ENCODE results near the gene OR7A5. TPM values are rescaled to one million over a fixed set of nuclear protein-coding genes. Genes with fewer than 3 reads are reported as not detected.
A peak's percentile ranks its signal among the peaks of the same experiment; 100 is the strongest.

The OR7A5 gene
- not detected for total RNA-seq
- under 1 TPM; 0.01 TPM for polyA plus RNA-seq
- long read RNA-seq, donor 1 = 0 reads
- long read RNA-seq, donor 2 = 0 reads

GRCh38 chr19:14835011-14835410 is at the start of gene OR7A5, which contains the start of gene OR7C1:
Gene OR7A5, minus strand, starts transcription at chr19:14835185. Its CDS starts 6,944 bp downstream, at chr19:14828241.
Gene OR7C1, minus strand, starts transcription at chr19:14835185. Its CDS starts 35,049 bp downstream, at chr19:14800136.
- peak in 1 of 4 donors; percentile 47 for ATAC-seq
- no peaks in the 10 kb centered on the region for H3K4me1 ChIP-seq
- H3K27me3 ChIP-seq (ENCODE audit: insufficient read depth in 3 of 3, low read length in 2 of 3) = no peaks in the 10 kb centered on the region
- no peak within 1 kb of the TSS for H3K4me3 ChIP-seq
- no peaks in the 10 kb centered on the region for H3K9me3 ChIP-seq
- TF ChIP-seq, protein P1, sequence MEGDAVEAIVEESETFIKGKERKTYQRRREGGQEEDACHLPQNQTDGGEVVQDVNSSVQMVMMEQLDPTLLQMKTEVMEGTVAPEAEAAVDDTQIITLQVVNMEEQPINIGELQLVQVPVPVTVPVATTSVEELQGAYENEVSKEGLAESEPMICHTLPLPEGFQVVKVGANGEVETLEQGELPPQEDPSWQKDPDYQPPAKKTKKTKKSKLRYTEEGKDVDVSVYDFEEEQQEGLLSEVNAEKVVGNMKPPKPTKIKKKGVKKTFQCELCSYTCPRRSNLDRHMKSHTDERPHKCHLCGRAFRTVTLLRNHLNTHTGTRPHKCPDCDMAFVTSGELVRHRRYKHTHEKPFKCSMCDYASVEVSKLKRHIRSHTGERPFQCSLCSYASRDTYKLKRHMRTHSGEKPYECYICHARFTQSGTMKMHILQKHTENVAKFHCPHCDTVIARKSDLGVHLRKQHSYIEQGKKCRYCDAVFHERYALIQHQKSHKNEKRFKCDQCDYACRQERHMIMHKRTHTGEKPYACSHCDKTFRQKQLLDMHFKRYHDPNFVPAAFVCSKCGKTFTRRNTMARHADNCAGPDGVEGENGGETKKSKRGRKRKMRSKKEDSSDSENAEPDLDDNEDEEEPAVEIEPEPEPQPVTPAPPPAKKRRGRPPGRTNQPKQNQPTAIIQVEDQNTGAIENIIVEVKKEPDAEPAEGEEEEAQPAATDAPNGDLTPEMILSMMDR (IDR thresholded peaks at IDR 0.05) = no peak
- H3K27ac ChIP-seq = no peak within 1 kb of the TSS
- no peaks in the 10 kb centered on the region for H3K36me3 ChIP-seq (ENCODE audit: insufficient read depth in 1 of 2, low read depth in 1 of 2)
- no peak for DNase-seq
- intact Hi-C loops (cut with DNase I) = no loop called here
- WGBS, 3 donors = 6 to 9% (median 9%) methylated on average over 1 of the region's 1 CpG

DNA sequence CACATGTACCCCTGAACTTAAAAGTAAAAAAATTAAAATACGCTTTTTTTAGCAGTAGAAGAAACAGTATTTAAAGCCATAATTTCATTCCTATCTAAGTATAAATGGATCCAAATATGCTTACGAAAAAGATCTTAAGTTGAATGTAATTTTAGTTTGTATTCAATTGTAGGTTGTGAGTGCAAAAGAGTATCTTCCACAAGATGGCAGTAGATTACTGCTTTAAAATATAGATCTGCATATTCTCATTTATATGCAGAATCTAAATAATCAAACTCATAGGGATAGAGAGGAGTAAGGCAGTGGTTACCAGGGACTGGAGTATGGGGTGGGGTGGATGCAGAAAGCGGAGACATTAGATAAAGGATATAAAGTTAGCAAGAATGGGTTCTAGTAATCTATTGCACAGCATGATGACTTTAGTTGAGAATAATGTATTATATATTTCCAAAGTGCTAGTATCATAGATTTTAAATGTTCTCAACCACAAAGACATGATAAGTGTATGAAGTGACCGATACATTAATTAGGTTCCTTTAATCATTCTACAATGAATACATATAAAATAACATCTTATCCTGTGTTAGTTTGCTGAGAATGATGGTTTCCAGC is 36.7 kb upstream of the OR7A5 start:
- Histone ChIP-seq H3K4me3 (no peak overlapping the region), H3K9me3 (peaks cover 5% of the 10 kb centered on the region), H3K27me3 (ENCODE audit: insufficient read depth in 3 of 3, low read length in 2 of 3) (no peaks in the 10 kb centered on the region), H3K4me1 (no peaks in the 10 kb centered on the region), H3K36me3 (ENCODE audit: insufficient read depth in 1 of 2, low read depth in 1 of 2) (no peaks in the 10 kb centered on the region), H3K27ac (no peak overlapping the region)
- DNase-seq = no peak
- 76 to 81% (median 78%) methylated on average over 4 of the region's 4 CpGs for WGBS, 3 donors
- no peak for ATAC-seq
- intact Hi-C loops (cut with DNase I) = no loop called here
- TF ChIP-seq, protein P1 (IDR thresholded peaks at IDR 0.05) = peak; percentile 14

DNA sequence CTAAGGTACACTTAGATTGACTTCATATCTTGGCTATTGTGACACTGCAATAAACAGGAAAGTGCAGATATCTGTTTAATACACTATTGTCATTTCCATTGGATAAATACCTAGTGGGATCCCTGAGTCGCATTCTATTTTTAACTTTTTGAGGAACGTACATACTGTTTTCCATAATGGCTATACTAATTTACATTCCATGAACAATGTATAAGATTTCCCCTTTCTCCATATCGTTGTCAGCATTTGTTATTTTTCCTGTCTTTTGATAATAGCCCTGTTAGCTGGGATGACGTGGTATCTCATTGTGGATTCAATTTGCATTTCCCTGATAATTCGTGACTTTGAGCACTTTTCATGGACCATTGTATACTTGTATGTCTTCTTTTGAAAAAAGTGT is 33.5 kb upstream of the OR7A5 start:
- DNase-seq (no peak), ATAC-seq (no peak)
- H3K27ac ChIP-seq = no peak overlapping the region
- no peak overlapping the region for H3K4me3 ChIP-seq
- H3K9me3 ChIP-seq = peaks cover 5% of the 10 kb centered on the region
- H3K36me3 ChIP-seq (ENCODE audit: insufficient read depth in 1 of 2, low read depth in 1 of 2) = no peaks in the 10 kb centered on the region
- intact Hi-C loops (cut with DNase I) = no loop called here
- TF ChIP-seq, protein P1 (IDR thresholded peaks at IDR 0.05) = no peak
- H3K27me3 ChIP-seq (ENCODE audit: insufficient read depth in 3 of 3, low read length in 2 of 3) = no peaks in the 10 kb centered on the region
- WGBS, 3 donors = 71 to 80% (median 72%) methylated on average over 5 of the region's 5 CpGs
- no peaks in the 10 kb centered on the region for H3K4me1 ChIP-seq

- intact Hi-C loops (cut with DNase I) = no loop called here
- WGBS, 3 donors = 63 to 75% (median 68%) methylated on average over 5 of the region's 5 CpGs
Observed at GRCh38 chr19:14848822-14849221, 13.8 kb upstream of the OR7A5 start, which contains the start of gene OR7A10. Gene OR7A10, minus strand, starts transcription at chr19:14848922. Its CDS starts 7,045 bp downstream, at chr19:14841877.

More at GRCh38 chr19:14848822-14849221, 13.8 kb upstream of the OR7A5 start, which contains the start of gene OR7A10:
- H3K27ac ChIP-seq = no peak within 1 kb of the TSS
- no peak for ATAC-seq
- no peaks in the 10 kb centered on the region for H3K36me3 ChIP-seq (ENCODE audit: insufficient read depth in 1 of 2, low read depth in 1 of 2)
- H3K27me3 ChIP-seq (ENCODE audit: insufficient read depth in 3 of 3, low read length in 2 of 3) = peaks cover 0 to 4% (median 3%) of the 10 kb centered on the region in 3 donors
- no peaks in the 10 kb centered on the region for H3K9me3 ChIP-seq
- TF ChIP-seq, protein P1 (IDR thresholded peaks at IDR 0.05) = no peak
- no peak within 1 kb of the TSS for H3K4me3 ChIP-seq
- H3K4me1 ChIP-seq = no peaks in the 10 kb centered on the region
- DNase-seq = no peak
